Measurements from ENCODE around the gene CYB5R4. TPM values are rescaled to one million over a fixed set of nuclear protein-coding genes. Genes with fewer than 3 reads are reported as not detected.

The CYB5R4 gene
- total RNA-seq, result 10 to 100 TPM in 2 of 4 donors, 1 to 10 TPM in 2; 5.3 to 16.5 (median 10.6) TPM

- H3K9me3 ChIP-seq, result no peaks in the 10 kb centered on the region
- peaks cover 0 to 14% (median 2%) of the 10 kb centered on the region in 4 donors for H3K4me1 ChIP-seq
- peak; percentile 89 to 92 for TF ChIP-seq POLR2A (IDR thresholded peaks at IDR 0.05)
- TF ChIP-seq CTCF (IDR thresholded peaks at IDR 0.05), result peak in 4 of 6 experiments; percentile 30 to 41 (median 37)
- H3K27me3 ChIP-seq, result no peaks in the 10 kb centered on the region
- peak within 1 kb of the TSS; percentile 86 to 91 (median 88) for H3K27ac ChIP-seq
- DNase-seq, result peak; percentile 92 to 97 (median 97)
- H3K36me3 ChIP-seq, result peaks cover 0 to 5% (median 0%) of the 10 kb centered on the region in 3 donors
- peak within 1 kb of the TSS; percentile 62 to 95 (median 81) for H3K4me3 ChIP-seq
These were observed at the start of gene CYB5R4 for GRCh38 chr6:83859410-83860358. TSS of gene CYB5R4 (plus strand) at chr6:83859689. CDS start at chr6:83859783, 94 bp downstream.

DNA sequence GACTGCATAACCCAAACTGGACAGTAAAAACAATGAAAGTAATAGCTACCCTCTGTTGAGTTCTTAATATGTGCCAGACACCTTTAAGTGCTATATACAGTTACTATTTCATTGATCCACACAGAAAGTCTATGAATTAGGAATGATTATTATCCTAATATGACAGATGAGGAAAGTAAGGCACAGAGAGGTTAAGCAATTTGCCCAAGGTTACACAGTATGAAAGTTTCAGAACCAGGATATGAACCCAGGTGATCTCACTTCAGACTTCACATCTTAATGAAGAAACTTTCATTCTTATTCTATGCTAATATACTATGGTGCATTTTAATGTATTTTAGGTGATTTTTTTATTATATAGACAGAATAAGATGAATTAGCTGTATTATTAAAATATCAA, 46.9 kb upstream of the CYB5R4 start:
- H3K27ac ChIP-seq, result no peak overlapping the region
- DNase-seq, result no peak
- H3K4me1 ChIP-seq, result no peaks in the 10 kb centered on the region
- no peak for TF ChIP-seq CTCF (IDR thresholded peaks at IDR 0.05)
- TF ChIP-seq POLR2A (IDR thresholded peaks at IDR 0.05), result no peak
- H3K4me3 ChIP-seq, result no peak overlapping the region
- H3K27me3 ChIP-seq, result no peaks in the 10 kb centered on the region
- H3K9me3 ChIP-seq, result no peaks in the 10 kb centered on the region
- H3K36me3 ChIP-seq, result no peaks in the 10 kb centered on the region

- Histone ChIP-seq H3K4me3 (no peak overlapping the region), H3K9me3 (no peaks in the 10 kb centered on the region), H3K27me3 (no peaks in the 10 kb centered on the region), H3K27ac (no peak overlapping the region), H3K36me3 (no peaks in the 10 kb centered on the region), H3K4me1 (no peaks in the 10 kb centered on the region)
- no peak for DNase-seq
- TF ChIP-seq POLR2A (IDR thresholded peaks at IDR 0.05), result no peak
- TF ChIP-seq CTCF (IDR thresholded peaks at IDR 0.05), result no peak
These were observed 43.7 kb upstream of the CYB5R4 start for GRCh38 chr6:83815631-83816272.

GRCh38 chr6:83822629-83823169, 36.8 kb upstream of the CYB5R4 start:
- no peak for TF ChIP-seq POLR2A (IDR thresholded peaks at IDR 0.05)
- TF ChIP-seq CTCF (IDR thresholded peaks at IDR 0.05), result no peak
- no peaks in the 10 kb centered on the region for H3K4me1 ChIP-seq
- no peaks in the 10 kb centered on the region for H3K27me3 ChIP-seq
- DNase-seq, result no peak
- H3K4me3 ChIP-seq, result no peak overlapping the region
- H3K27ac ChIP-seq, result no peak overlapping the region
- H3K36me3 ChIP-seq, result no peaks in the 10 kb centered on the region
- no peaks in the 10 kb centered on the region for H3K9me3 ChIP-seq

DNA sequence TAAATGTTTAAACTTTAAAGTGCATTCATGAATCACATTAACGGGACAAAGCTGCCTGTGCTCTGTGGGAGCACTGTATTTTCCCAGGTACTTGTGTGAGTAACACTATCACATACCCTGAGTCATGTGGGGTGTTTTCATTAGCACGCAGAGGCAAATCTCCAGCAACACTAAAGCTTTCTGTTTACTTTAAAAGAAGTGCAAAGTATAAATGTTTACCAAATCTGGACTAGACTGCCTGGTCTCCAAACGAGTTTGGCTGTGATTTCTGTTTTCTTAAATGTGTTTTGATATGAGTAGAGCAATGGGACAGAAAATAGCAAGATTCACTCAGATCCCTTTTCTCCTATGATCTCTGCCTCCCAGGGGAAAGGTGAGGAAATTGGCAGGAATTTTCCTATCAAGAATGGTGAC, 35.1 kb upstream of the CYB5R4 start:
- no peak overlapping the region for H3K27ac ChIP-seq
- no peak overlapping the region for H3K4me3 ChIP-seq
- no peaks in the 10 kb centered on the region for H3K27me3 ChIP-seq
- no peaks in the 10 kb centered on the region for H3K4me1 ChIP-seq
- TF ChIP-seq POLR2A (IDR thresholded peaks at IDR 0.05), result no peak
- TF ChIP-seq CTCF (IDR thresholded peaks at IDR 0.05), result no peak
- H3K36me3 ChIP-seq, result no peaks in the 10 kb centered on the region
- no peak for DNase-seq
- no peaks in the 10 kb centered on the region for H3K9me3 ChIP-seq

Data from Peyer's patch (tissue), 4 donors.